Esophagus (tissue), 2 donors: ENCODE results near the gene KCNH5. TPM values are rescaled to one million over a fixed set of nuclear protein-coding genes. Genes with fewer than 3 reads are reported as not detected.

Experiments
- H3K27ac ChIP-seq, 2 donors: one replicate each; pipeline ENCODE4 v1.5.1; 2013; ENCODE audit warnings: low read depth in 2 of 2, mild to moderate bottlenecking in 2 of 2, inconsistent platforms in 1 of 2, low read length in 1 of 2, moderate library complexity in 1 of 2
- H3K27me3 ChIP-seq, 2 donors: one replicate each; pipeline ENCODE4 v1.6.1; 2013; ENCODE audit warnings: low read length in 2 of 2, control low read depth in 1 of 2, mild to moderate bottlenecking in 1 of 2; ENCODE audit not compliant: insufficient read depth in 2 of 2, control insufficient read depth in 1 of 2
- H3K36me3 ChIP-seq, 2 donors: one replicate each; pipeline ENCODE4 v1.6.1; 2013; ENCODE audit warnings: low read length in 1 of 2; ENCODE audit not compliant: control insufficient read depth in 2 of 2, insufficient read depth in 2 of 2
- H3K4me1 ChIP-seq, 2 donors: one replicate each; pipeline ENCODE4 v1.6.1; 2013; ENCODE audit warnings: low read length in 1 of 2; ENCODE audit not compliant: control insufficient read depth in 2 of 2, insufficient read depth in 2 of 2
- H3K4me3 ChIP-seq, 2 donors: one replicate each; pipeline ENCODE4 v1.5.1; 2013; ENCODE audit warnings: low read length in 2 of 2, mild to moderate bottlenecking in 2 of 2, low read depth in 1 of 2, moderate library complexity in 1 of 2
- H3K9me3 ChIP-seq, 2 donors: one replicate each; pipeline ENCODE4 v1.6.1; 2013; ENCODE audit warnings: mild to moderate bottlenecking in 2 of 2, low read depth in 1 of 2, low read length in 1 of 2, moderate library complexity in 1 of 2; ENCODE audit not compliant: control insufficient read depth in 2 of 2, insufficient read depth in 1 of 2
- WGBS, 2 donors: extraction: QIAGEN DNeasy Blood & Tissue Kit; methylation state at CpG; one replicate each; pipeline ENCODE4 v1.1.7; 2013; 5-methylcytosine and 5-hydroxymethylcytosine counted together
- polyA plus RNA-seq, 2 donors: library from polyadenylated mRNA; stranded (reverse); fragments of 200-250 nt; gene quantifications; one replicate each; pipeline ENCODE4 v1.2.3, GENCODE V29; 2013
- donor health status: healthy with polysubstance abuse.
- donor health status: Bipolar disorder and iron deficiency.

KCNH5 gene
- polyA plus RNA-seq, 2 donors = not detected

GRCh38 chr14:63046339-63047268 is 1.3 kb upstream of the KCNH5 start:
- H3K4me1 ChIP-seq = peaks cover 3 to 6% of the 10 kb centered on the region in 2 donors
- WGBS, 2 donors = 10 to 16% methylated on average over 23 of the region's 23 CpGs
- no peaks in the 10 kb centered on the region for H3K36me3 ChIP-seq
- peaks cover 9 to 26% of the 10 kb centered on the region in 2 donors for H3K27me3 ChIP-seq
- no peak overlapping the region for H3K27ac ChIP-seq
- no peak overlapping the region for H3K4me3 ChIP-seq
- H3K9me3 ChIP-seq = peaks cover 0 to 2% of the 10 kb centered on the region in 2 donors

GRCh38 chr14:63045612-63046320 is 508 bp upstream of the KCNH5 start:
- Histone ChIP-seq H3K27me3 (peaks cover 9 to 26% of the 10 kb centered on the region in 2 donors), H3K4me3 (peak overlapping the region; percentile 14 to 25), H3K36me3 (no peaks in the 10 kb centered on the region)

DNA sequence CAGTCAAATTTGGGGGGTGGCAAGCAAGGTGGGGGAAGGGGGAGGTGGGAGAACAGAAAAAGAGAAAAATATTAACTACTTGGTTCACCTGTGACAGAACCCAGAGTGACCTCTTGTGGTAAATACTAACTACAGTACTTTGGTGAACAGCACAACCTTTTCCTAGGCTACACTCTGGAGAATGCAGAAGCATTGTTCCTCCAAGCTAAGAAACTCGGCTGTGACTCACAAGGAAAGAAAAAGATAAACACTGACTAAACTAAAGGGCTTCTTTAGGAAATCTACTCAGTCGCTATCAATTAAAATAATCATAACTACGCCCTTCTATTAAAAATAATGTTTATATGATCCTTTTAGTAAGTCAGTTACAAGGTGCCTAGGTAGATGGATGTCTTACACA is 5.4 kb downstream of the KCNH5 start:
- H3K4me3 ChIP-seq = no peak overlapping the region
- H3K4me1 ChIP-seq = peaks cover 0 to under 1% of the 10 kb centered on the region in 2 donors
- H3K36me3 ChIP-seq = no peaks in the 10 kb centered on the region
- 12 to 13% methylated on average over 3 of the region's 3 CpGs for WGBS, 2 donors
- no peaks in the 10 kb centered on the region for H3K9me3 ChIP-seq
- no peak overlapping the region for H3K27ac ChIP-seq
- peaks cover 4 to 6% of the 10 kb centered on the region in 2 donors for H3K27me3 ChIP-seq

More at GRCh38 chr14:63045612-63046320, 508 bp upstream of the KCNH5 start:
- Histone ChIP-seq H3K4me1 (peaks cover 3 to 6% of the 10 kb centered on the region in 2 donors), H3K27ac (no peak overlapping the region), H3K9me3 (peaks cover 0 to 2% of the 10 kb centered on the region in 2 donors)
- 1 to 2% methylated on average over 67 to 70 of the region's 70 CpGs for WGBS, 2 donors

- no peaks in the 10 kb centered on the region for H3K9me3 ChIP-seq
- no peak overlapping the region for H3K27ac ChIP-seq
- no peaks in the 10 kb centered on the region for H3K36me3 ChIP-seq
- H3K4me1 ChIP-seq = no peaks in the 10 kb centered on the region
- H3K4me3 ChIP-seq = no peak overlapping the region
- no peaks in the 10 kb centered on the region for H3K27me3 ChIP-seq
- 75 to 84% methylated on average over 4 of the region's 4 CpGs for WGBS, 2 donors
Observed at GRCh38 chr14:63032641-63033040, 12.6 kb downstream of the KCNH5 start.

DNA sequence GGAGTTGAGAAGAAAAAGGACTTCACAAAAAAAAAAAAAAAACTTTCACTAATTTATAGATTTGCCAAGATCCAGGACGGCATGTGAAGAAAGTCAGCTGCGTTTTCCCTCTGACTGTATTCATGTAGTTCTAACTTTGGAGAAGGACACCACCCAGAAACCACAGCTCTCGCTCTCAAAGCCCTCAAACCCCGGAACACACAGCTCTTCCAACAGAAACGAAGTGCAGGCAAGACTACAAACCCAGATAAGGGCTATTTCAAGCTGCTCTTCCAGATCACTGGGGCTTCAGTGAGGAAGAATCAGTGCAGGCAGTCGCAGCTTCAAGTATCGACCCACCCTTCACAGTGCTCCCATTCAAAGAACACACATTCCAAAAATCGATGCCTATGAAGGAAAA is 13.2 kb downstream of the KCNH5 start:
- no peak overlapping the region for H3K4me3 ChIP-seq
- H3K9me3 ChIP-seq = no peaks in the 10 kb centered on the region
- no peaks in the 10 kb centered on the region for H3K4me1 ChIP-seq
- no peaks in the 10 kb centered on the region for H3K36me3 ChIP-seq
- no peak overlapping the region for H3K27ac ChIP-seq
- H3K27me3 ChIP-seq = no peaks in the 10 kb centered on the region
- WGBS, 2 donors = 50 to 65% methylated on average over 8 of the region's 8 CpGs

- H3K4me1 ChIP-seq = no peaks in the 10 kb centered on the region
- H3K4me3 ChIP-seq = no peak overlapping the region
- H3K9me3 ChIP-seq = no peaks in the 10 kb centered on the region
- H3K27ac ChIP-seq = no peak overlapping the region
- no peaks in the 10 kb centered on the region for H3K36me3 ChIP-seq
- 51 to 52% methylated on average over 1 of the region's 1 CpG for WGBS, 2 donors
- no peaks in the 10 kb centered on the region for H3K27me3 ChIP-seq
Observed at GRCh38 chr14:63030113-63030512, 15.1 kb downstream of the KCNH5 start.

DNA sequence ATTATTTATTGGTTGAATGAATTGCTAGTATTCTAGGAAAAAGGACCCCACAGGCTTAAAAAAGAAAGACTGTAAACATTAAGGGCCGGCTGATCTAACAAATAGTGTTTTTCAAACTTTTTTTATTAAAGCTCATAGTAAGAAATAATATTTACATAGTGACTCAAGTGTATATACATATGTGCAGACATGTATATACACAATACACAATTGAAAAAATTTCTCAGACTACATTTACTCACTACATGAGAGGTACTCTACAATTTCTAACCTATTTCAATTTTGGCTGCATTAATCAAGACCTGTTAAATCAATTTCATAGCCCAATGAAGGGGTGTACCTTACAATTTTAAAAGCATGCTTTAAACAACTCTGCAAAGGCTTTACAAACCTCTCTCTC is 17.5 kb downstream of the KCNH5 start:
- Histone ChIP-seq H3K36me3 (no peaks in the 10 kb centered on the region), H3K4me3 (no peak overlapping the region), H3K9me3 (no peaks in the 10 kb centered on the region), H3K27ac (no peak overlapping the region), H3K27me3 (no peaks in the 10 kb centered on the region), H3K4me1 (no peaks in the 10 kb centered on the region)
- WGBS, 2 donors = 22 to 27% methylated on average over 1 of the region's 1 CpG

- Histone ChIP-seq H3K9me3 (no peaks in the 10 kb centered on the region), H3K27me3 (no peaks in the 10 kb centered on the region), H3K4me1 (no peaks in the 10 kb centered on the region), H3K36me3 (no peaks in the 10 kb centered on the region), H3K4me3 (no peak overlapping the region), H3K27ac (no peak overlapping the region)
- WGBS, 2 donors = 92 to 94% methylated on average over 2 of the region's 2 CpGs
Observed at GRCh38 chr14:63026491-63026890, 18.8 kb downstream of the KCNH5 start.

DNA sequence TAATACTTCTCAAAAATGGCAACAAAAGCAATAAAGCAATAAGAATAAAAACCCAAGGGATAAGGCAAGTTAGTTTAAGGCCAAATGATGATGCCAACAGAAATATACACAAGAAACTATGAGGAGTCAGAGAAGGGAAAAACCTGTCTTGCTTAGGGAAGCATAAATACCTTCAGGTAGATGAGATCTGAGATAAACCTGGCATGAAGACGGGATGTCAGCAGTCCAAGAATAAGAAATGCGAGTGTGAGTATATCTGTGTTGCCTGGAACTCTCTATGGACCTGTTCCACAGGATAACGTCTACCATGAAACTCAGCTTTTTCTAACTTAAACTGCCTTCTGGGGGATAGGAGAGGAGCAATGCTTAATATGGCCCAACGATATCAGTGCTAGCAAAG is 30.6 kb downstream of the KCNH5 start:
- no peak overlapping the region for H3K4me3 ChIP-seq
- 72 to 77% methylated on average over 4 of the region's 4 CpGs for WGBS, 2 donors
- H3K36me3 ChIP-seq = no peaks in the 10 kb centered on the region
- no peaks in the 10 kb centered on the region for H3K9me3 ChIP-seq
- H3K27ac ChIP-seq = no peak overlapping the region
- no peaks in the 10 kb centered on the region for H3K27me3 ChIP-seq
- no peaks in the 10 kb centered on the region for H3K4me1 ChIP-seq
